Esophagus muscularis mucosa (tissue), 4 donors: ENCODE results near the gene CCL20. TPM values are rescaled to one million over a fixed set of nuclear protein-coding genes. Genes with fewer than 3 reads are reported as not detected.

Source experiments
- DNase-seq: peaks from one replicate; pipeline ENCODE4 v3.0.0-alpha.2; 2017; ENCODE audit errors: extremely low spot score
- H3K27ac ChIP-seq, 4 donors: fragments of 200-600 bp; sonication (generic); replicated peaks in 1 of 4; 1 replicate in 3 of 4; 2 replicates in 1 of 4; pipeline ENCODE4 v1.5.1; 2016 to 2019; ENCODE audit warnings: mild to moderate bottlenecking in 1 of 4
- H3K27me3 ChIP-seq, 4 donors: fragments of 200-600 bp; sonication (generic); one replicate each; pipeline versions ENCODE4 v1.5.1 to v1.6.0; 2016 to 2019
- H3K36me3 ChIP-seq, 4 donors: fragments of 200-600 bp; sonication (generic); one replicate each; pipeline ENCODE4 v1.5.1; 2016 to 2019
- H3K4me1 ChIP-seq, 4 donors: fragments of 200-600 bp; sonication (generic); one replicate each; pipeline ENCODE4 v1.5.1; 2016 to 2019
- H3K4me3 ChIP-seq, 4 donors: fragments of 200-600 bp; sonication (generic); 1 replicate in 2 of 4; 2 replicates in 2 of 4; pipeline ENCODE4 v1.5.1; 2016 to 2019; ENCODE audit warnings: mild to moderate bottlenecking in 4 of 4, moderate library complexity in 1 of 4
- H3K9me3 ChIP-seq, 4 donors: fragments of 200-600 bp; sonication (generic); 1 replicate in 3 of 4; 2 replicates in 1 of 4; pipeline ENCODE4 v1.5.1; 2016 to 2019
- CTCF ChIP-seq, 3 experiments: fragments of 200-600 bp in 2 of 3; fragments of 450-650 bp in 1 of 3; sonication (generic) in 2 of 3; IDR thresholded peaks; one replicate each; pipeline ENCODE4 v1.5.1; 2017 to 2019; ENCODE audit warnings: antibody characterized with exemption in 3 of 3, mild to moderate bottlenecking in 2 of 3, moderate library complexity in 1 of 3
- EP300 ChIP-seq: sonication (generic); formaldehyde crosslinking; IDR thresholded peaks from one replicate; pipeline ENCODE4 v1.6.1; 2017; ENCODE audit warnings: antibody characterized with exemption
- POLR2A ChIP-seq: fragments of 450-650 bp; IDR thresholded peaks from one replicate; pipeline ENCODE4 v1.6.1; 2017; ENCODE audit warnings: antibody characterized with exemption, moderate library complexity, mild to moderate bottlenecking, low read depth
- POLR2AphosphoS5 ChIP-seq, 2 donors: sonication (generic); formaldehyde crosslinking; IDR thresholded peaks; one replicate each; pipeline ENCODE4 v1.6.1; 2017; ENCODE audit warnings: antibody characterized with exemption in 2 of 2
- WGBS: methylation state at CpG from one replicate; pipeline ENCODE4 v1.1.5; 2018; 5-methylcytosine and 5-hydroxymethylcytosine counted together
- intact Hi-C: fragments of 100-400 bp; cut with DNase I; formaldehyde crosslinking; loops from one replicate; pipeline ENCODE4 v1.15.1; 2023
- total RNA-seq, 4 donors: library from RNA; depleted of rRNA; stranded (reverse); fragments of >200 nt; gene quantifications; one replicate each; pipeline versions ENCODE4 v1.1.0 to v1.2.1, GENCODE V29; 2016

The CCL20 gene
- total RNA-seq, 4 donors from 2014 or later: 3.5 TPM; not detected in 3

DNA sequence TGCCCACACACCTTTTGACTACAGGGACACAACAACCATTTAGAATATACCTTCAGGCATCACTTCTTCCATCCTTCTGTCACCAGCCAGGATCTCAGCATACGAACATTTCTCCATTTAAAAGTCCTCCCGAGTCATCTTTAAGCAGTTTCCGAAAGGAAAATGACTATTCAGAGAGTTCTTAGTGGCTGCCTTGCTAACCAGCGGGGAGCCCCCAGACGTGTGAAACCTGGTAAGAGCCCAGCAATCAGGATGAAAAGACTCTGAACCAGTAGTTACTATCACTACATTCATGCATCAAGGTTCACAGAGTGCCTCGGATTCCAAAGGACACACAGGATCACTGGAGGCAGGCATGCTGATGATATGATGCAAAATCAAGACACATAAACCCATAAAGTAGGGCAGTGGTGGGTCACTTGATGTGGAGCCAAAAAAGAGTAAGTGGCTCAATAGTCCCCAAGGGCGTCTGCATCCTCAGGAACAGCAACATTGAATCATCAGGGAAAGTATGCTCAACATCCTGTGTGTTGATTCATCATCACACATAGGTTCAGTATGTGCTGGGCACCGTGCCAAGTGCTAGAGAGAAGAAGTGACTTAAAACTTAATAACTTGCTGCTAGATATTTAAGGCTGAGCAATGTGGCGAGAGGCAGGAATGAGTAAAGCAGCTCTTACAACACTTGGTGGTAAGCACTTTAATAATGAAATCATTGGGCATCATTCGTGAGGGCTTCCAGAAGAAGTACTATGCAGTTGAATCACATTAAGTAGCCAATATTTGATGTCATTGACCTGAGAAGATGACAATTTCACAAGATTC, 4.4 kb downstream of the CCL20 start:
- peak overlapping the region in 3 of 4 donors; percentile 23 to 58 (median 34) for H3K27ac ChIP-seq
- H3K4me3 ChIP-seq: peak overlapping the region in 1 of 4 donors; percentile 8
- no peaks in the 10 kb centered on the region for H3K36me3 ChIP-seq
- WGBS: 22% methylated on average over 10 of the region's 10 CpGs
- peak; percentile 27 for TF ChIP-seq EP300
- TF ChIP-seq CTCF (IDR thresholded peaks at IDR 0.05): no peak
- TF ChIP-seq POLR2AphosphoS5 (IDR thresholded peaks at IDR 0.05): peak; percentile 66 to 94
- TF ChIP-seq POLR2A: no peak
- DNase-seq: no peak
- H3K9me3 ChIP-seq: no peaks in the 10 kb centered on the region
- intact Hi-C loops: no loop called here
- peaks cover 0 to 14% (median 8%) of the 10 kb centered on the region in 4 donors for H3K4me1 ChIP-seq
- peaks cover 0 to 9% (median 0%) of the 10 kb centered on the region in 4 donors for H3K27me3 ChIP-seq

DNA sequence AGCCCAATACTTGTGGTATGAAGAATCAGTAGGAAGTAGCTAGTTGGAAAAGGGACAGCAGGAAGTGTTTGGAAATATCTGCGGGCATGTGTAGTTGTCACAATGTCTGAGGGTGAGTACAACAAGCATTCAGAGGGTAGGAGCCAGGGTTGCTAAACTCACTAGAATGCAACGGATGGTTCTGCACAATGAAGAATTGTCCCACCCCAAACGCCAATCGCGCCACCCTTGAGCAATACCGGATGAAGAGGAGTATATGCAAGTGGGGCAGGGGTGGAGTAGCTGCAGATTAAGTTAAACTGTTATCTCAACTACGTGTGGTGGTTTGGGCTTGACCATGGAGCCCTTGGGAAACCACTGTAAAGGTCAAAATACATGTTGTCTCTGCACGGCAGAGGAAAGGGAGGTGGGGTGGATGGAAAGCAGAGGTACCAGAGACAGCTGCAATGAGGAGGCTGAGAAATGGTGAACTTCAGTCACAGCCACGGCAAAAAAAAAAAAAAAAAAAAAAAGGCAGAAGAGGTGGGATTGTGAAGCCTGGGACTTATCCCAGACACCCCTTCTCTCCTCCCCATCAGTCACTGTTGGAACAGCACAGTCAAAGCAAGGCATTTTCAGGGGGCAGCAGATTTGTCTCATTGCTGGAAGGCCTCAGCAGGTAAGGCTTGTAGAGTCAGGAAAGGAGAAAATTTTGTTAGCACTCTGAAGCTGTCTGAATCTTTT, 5.2 kb downstream of the CCL20 start:
- H3K4me3 ChIP-seq: no peak overlapping the region
- H3K27me3 ChIP-seq: peaks cover 0 to 4% (median 0%) of the 10 kb centered on the region in 4 donors
- DNase-seq: no peak
- TF ChIP-seq EP300 (no peak), CTCF (IDR thresholded peaks at IDR 0.05) (no peak), POLR2A (no peak), POLR2AphosphoS5 (IDR thresholded peaks at IDR 0.05) (no peak)
- peak overlapping the region in 2 of 4 donors; percentile 34 to 58 for H3K27ac ChIP-seq
- intact Hi-C loops: no loop called here
- H3K4me1 ChIP-seq: peaks cover 0 to 14% (median 8%) of the 10 kb centered on the region in 4 donors
- H3K9me3 ChIP-seq: no peaks in the 10 kb centered on the region
- H3K36me3 ChIP-seq: no peaks in the 10 kb centered on the region
- 75% methylated on average over 9 of the region's 9 CpGs for WGBS

DNA sequence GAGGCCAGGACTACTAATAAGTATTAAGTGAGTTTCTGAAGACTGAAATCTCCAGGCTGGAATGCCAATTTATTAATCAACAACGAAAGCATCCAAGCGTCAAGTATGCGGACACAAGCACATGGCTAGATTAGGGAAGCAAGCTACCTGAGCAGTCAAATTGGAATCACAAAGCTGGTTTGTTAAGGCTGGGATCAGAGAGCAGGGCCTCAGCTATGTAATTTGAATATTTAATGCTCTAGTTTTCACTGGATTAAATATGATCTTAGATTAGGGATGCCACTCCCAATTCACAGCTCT, 5.7 kb downstream of the CCL20 start:
- Histone ChIP-seq H3K4me3 (no peak overlapping the region), H3K9me3 (no peaks in the 10 kb centered on the region), H3K4me1 (peaks cover 0 to 14% (median 8%) of the 10 kb centered on the region in 4 donors), H3K36me3 (no peaks in the 10 kb centered on the region), H3K27me3 (no peaks in the 10 kb centered on the region), H3K27ac (no peak overlapping the region)
- DNase-seq: no peak
- intact Hi-C loops: no loop called here
- TF ChIP-seq POLR2AphosphoS5 (IDR thresholded peaks at IDR 0.05) (no peak), EP300 (no peak), CTCF (IDR thresholded peaks at IDR 0.05) (no peak), POLR2A (no peak)
- 83% methylated on average over 3 of the region's 3 CpGs for WGBS

DNA sequence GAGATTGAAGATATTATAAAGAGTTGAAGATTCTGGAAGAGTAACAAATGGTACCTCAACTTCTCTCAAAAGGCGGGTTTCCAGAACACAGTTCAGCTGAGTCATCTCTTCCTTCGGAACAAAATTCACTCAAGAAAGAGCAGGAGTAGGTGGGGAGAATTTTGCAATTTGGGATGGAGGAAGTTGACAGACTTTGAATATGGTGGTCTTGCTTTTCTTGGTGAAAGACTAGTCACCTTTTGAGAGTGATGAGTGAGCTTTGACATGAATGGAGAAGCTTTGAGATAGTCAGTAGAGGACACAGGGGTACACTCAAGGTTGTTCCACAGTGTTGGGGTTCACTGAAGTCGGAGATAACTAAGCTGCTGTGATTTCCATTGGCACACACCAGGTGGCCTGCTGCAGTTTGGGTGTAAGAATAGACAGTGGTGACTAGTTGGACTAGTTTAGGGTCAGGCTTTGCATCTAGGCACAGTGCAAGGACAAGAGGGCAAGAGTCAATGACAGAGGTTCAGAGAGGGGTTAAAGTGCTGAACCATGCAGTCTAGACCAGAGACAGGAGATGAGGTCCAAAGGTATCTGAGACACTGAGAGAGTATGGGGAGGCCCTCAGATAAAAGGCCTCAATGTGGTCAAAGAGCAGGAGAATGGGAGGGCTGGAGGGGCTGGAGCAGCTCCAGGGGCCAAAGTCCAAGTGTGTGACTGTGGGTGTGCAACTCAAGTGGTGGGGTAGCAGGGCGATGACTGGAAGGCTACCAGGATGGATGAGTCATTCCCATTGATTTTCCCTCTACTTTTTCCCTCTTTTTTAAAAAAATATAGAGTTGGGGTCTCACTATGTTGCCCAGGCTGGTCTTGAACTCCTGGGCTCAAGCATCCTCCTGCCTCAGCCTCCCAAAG, 7.7 kb downstream of the CCL20 start:
- WGBS: 79% methylated on average over 4 of the region's 4 CpGs
- Histone ChIP-seq H3K27me3 (no peaks in the 10 kb centered on the region), H3K36me3 (no peaks in the 10 kb centered on the region), H3K9me3 (no peaks in the 10 kb centered on the region), H3K4me1 (peaks cover 0 to 14% (median 8%) of the 10 kb centered on the region in 4 donors), H3K27ac (no peak overlapping the region), H3K4me3 (no peak overlapping the region)
- DNase-seq: no peak
- TF ChIP-seq EP300 (no peak), POLR2A (no peak), POLR2AphosphoS5 (IDR thresholded peaks at IDR 0.05) (no peak), CTCF (IDR thresholded peaks at IDR 0.05) (no peak)
- intact Hi-C loops: no loop called here
